Left lung (tissue), 10 donors: ENCODE data around the gene IL36A. TPM values are rescaled to one million over a fixed set of nuclear protein-coding genes. Genes with fewer than 3 reads are reported as not detected.

Source experiments
- ATAC-seq: fragments of 200-7000 bp; cut with Tn5 transposase; one replicate; pipeline ENCODE4 v1.9.1; 2020; ENCODE audit warnings: moderate library complexity
- DNase-seq, 4 donors: peaks; one replicate each; pipeline ENCODE4 v3.0.0-alpha.2; 2013 to 2020
- H3K27ac ChIP-seq, 2 donors: fragments of 200-600 bp; sonication (generic) in 1 of 2; one replicate each; pipeline versions ENCODE4 v1.5.0 to v1.8.0; 2020 to 2021
- H3K27me3 ChIP-seq, 2 donors: fragments of 200-600 bp; sonication (generic) in 1 of 2; one replicate each; pipeline versions ENCODE4 v1.5.0 to v1.8.0; 2020 to 2021
- H3K36me3 ChIP-seq, 2 donors: fragments of 200-600 bp; sonication (generic) in 1 of 2; one replicate each; pipeline versions ENCODE4 v1.5.0 to v1.8.0; 2020 to 2021
- H3K4me1 ChIP-seq, 2 donors: fragments of 200-600 bp; one replicate each; pipeline ENCODE4 v1.8.0; 2021
- H3K4me3 ChIP-seq, 2 donors: fragments of 200-600 bp; sonication (generic) in 1 of 2; one replicate each; pipeline versions ENCODE4 v1.5.0 to v1.8.0; 2020 to 2021; ENCODE audit warnings: mild to moderate bottlenecking in 1 of 2
- H3K9me3 ChIP-seq, 2 donors: fragments of 200-600 bp; sonication (generic) in 1 of 2; one replicate each; pipeline versions ENCODE4 v1.5.0 to v1.8.0; 2020 to 2021
- intact Hi-C, 2 donors: fragments of 100-400 bp; cut with DNase I; formaldehyde crosslinking; loops; one replicate each; pipeline versions ENCODE4 v1.11.2 to v1.14.2; 2022
- polyA plus RNA-seq, 6 donors: library from polyadenylated mRNA; unstranded; fragments of 120-200 nt; gene quantifications; one replicate each; pipeline ENCODE4 v1.2.1, GENCODE V29; 2013; ENCODE audit not compliant: insufficient read length in 6 of 6
- total RNA-seq, 2 donors: library from RNA; stranded (reverse); fragmentation: NEBNext Ultra II Directional; extraction: Animal tissue kit (Norgen Biotek cat#: 25700); gene quantifications; one replicate each; pipeline ENCODE4 v1.2.1, GENCODE V29; 2021
- TF ChIP-seq, protein P1 (sequence below), 2 donors: fragments of 200-600 bp; sonication (generic) in 1 of 2; IDR thresholded peaks; one replicate each; pipeline versions ENCODE4 v1.5.0 to v1.8.0; 2021; ENCODE audit warnings: antibody characterized with exemption in 2 of 2
- donor health status: DM: no; HTN: yes; CAD: no.
- donor health status: DM: no; HTN: no; CAD: no.

IL36A gene
- total and polyA plus RNA-seq, 8 donors, result not detected

DNA sequence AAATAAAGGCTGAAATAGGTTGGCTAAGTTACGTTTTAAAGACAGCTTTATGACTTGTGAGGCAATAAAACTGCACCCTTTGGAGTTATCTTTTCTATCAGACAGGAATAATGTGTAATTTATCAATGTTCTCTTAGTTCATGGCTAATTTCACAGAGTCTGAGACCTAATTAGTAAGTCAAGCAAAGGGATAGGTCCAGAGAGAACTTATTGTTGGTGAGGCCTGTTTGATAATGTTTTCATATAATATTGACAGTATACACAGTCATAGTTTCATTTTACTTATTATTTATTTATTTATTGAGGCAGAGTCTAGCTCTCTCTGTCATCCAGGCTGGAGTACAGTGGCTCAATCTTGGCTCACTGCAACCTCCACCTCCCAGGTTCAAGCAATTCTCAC lies 51.9 kb downstream of the IL36A start:
- DNase-seq, result no peak
- Histone ChIP-seq H3K9me3 (peaks cover 0 to 11% of the 10 kb centered on the region in 2 donors), H3K27me3 (peaks cover 0 to 5% of the 10 kb centered on the region in 2 donors), H3K27ac (no peak overlapping the region), H3K4me3 (no peak overlapping the region), H3K4me1 (no peaks in the 10 kb centered on the region), H3K36me3 (no peaks in the 10 kb centered on the region)
- ATAC-seq, result no peak
- intact Hi-C loops, result no loop called here
- TF ChIP-seq, protein P1, sequence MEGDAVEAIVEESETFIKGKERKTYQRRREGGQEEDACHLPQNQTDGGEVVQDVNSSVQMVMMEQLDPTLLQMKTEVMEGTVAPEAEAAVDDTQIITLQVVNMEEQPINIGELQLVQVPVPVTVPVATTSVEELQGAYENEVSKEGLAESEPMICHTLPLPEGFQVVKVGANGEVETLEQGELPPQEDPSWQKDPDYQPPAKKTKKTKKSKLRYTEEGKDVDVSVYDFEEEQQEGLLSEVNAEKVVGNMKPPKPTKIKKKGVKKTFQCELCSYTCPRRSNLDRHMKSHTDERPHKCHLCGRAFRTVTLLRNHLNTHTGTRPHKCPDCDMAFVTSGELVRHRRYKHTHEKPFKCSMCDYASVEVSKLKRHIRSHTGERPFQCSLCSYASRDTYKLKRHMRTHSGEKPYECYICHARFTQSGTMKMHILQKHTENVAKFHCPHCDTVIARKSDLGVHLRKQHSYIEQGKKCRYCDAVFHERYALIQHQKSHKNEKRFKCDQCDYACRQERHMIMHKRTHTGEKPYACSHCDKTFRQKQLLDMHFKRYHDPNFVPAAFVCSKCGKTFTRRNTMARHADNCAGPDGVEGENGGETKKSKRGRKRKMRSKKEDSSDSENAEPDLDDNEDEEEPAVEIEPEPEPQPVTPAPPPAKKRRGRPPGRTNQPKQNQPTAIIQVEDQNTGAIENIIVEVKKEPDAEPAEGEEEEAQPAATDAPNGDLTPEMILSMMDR (IDR thresholded peaks at IDR 0.05), result no peak

Other genes with a start within 250 kb of the IL36A start
- gene CKAP2L, start 240.8 kb upstream of the IL36A start, total RNA-seq, result 1 to 10 TPM; 1.9 to 5.2 TPM
- gene CKAP2L, start 240.8 kb upstream of the IL36A start, polyA plus RNA-seq, result 10 to 100 TPM; 12.2 to 29.3 (median 16.5) TPM
- gene IL1A, start 221.0 kb upstream of the IL36A start, total RNA-seq, result 1 to 10 TPM in 1 of 2 donors, under 1 TPM in 1; 0.50 to 2.0 TPM
- gene IL1A, start 221.0 kb upstream of the IL36A start, polyA plus RNA-seq, result under 1 TPM; 0.07 to 0.16 (median 0.09) TPM
- gene IL1B, start 168.7 kb upstream of the IL36A start, total RNA-seq, result 10 to 100 TPM in 1 of 2 donors, 1 to 10 TPM in 1; 2.5 to 38.1 TPM
- gene IL1B, start 168.7 kb upstream of the IL36A start, polyA plus RNA-seq, result 1 to 10 TPM in 5 of 6 donors, under 1 TPM in 1; 0.58 to 7.8 (median 1.8) TPM
- gene IL37, start 94.3 kb upstream of the IL36A start, total RNA-seq, result 1 to 10 TPM in 1 of 2 donors, not detected in 1; 1.1 TPM
- gene IL37, start 94.3 kb upstream of the IL36A start, polyA plus RNA-seq, result under 1 TPM in 3 of 6 donors, not detected in 3; 0.21 to 0.35 (median 0.26) TPM
- gene IL36G, start 27.5 kb upstream of the IL36A start, total RNA-seq, result not detected
- gene IL36G, start 27.5 kb upstream of the IL36A start, polyA plus RNA-seq, result under 1 TPM in 2 of 6 donors, not detected in 4; 0.23 to 0.28 TPM
- not detected for gene IL36B, start 47.4 kb downstream of the IL36A start, total RNA-seq
- not detected for gene IL36B, start 47.4 kb downstream of the IL36A start, polyA plus RNA-seq
- gene IL36RN, start 53.7 kb downstream of the IL36A start, total RNA-seq, result not detected
- under 1 TPM in 3 of 6 donors, not detected in 3; 0.04 to 0.14 (median 0.10) TPM for gene IL36RN, start 53.7 kb downstream of the IL36A start, polyA plus RNA-seq
- gene IL1F10, start 62.5 kb downstream of the IL36A start, total RNA-seq, result not detected
- gene IL1F10, start 62.5 kb downstream of the IL36A start, polyA plus RNA-seq, result not detected
- gene IL1RN, start 122.1 kb downstream of the IL36A start, total RNA-seq, result 10 to 100 TPM; 28.6 to 67.1 TPM
- 1 to 10 TPM in 5 of 6 donors, under 1 TPM in 1; 0.52 to 2.1 (median 1.3) TPM for gene IL1RN, start 122.1 kb downstream of the IL36A start, polyA plus RNA-seq
- gene PSD4, start 168.5 kb downstream of the IL36A start, total RNA-seq, result 10 to 100 TPM; 29.8 to 50.2 TPM
- 10 to 100 TPM; 15.3 to 21.9 (median 19.2) TPM for gene PSD4, start 168.5 kb downstream of the IL36A start, polyA plus RNA-seq